CD4-positive, alpha-beta memory T cell (primary cell): ENCODE measurements around the gene EZH2. TPM values are rescaled to one million over a fixed set of nuclear protein-coding genes. Genes with fewer than 3 reads are reported as not detected.

Experiments
- CTCF ChIA-PET: fragments of 350-600 bp; sonication (Branson Sonifier 250); formaldehyde crosslinking; loops from one replicate; lab custom pipeline; 2021; ENCODE audit warnings: inconsistent platforms; ENCODE audit not compliant: partially characterized antibody; lab: Charles Lee
- POLR2A ChIA-PET: fragments of 350-600 bp; sonication (Branson Sonifier 250); formaldehyde crosslinking; loops from one replicate; lab custom pipeline; 2021; ENCODE audit not compliant: partially characterized antibody; lab: Charles Lee
- DNase-seq, 5 donors: peaks; one replicate each; pipeline versions ENCODE4 v3.0.0 to v3.0.0-alpha.2; 2020 to 2022; ENCODE audit warnings: mixed read lengths in 1 of 5
- H3K27ac ChIP-seq: one replicate; pipeline ENCODE4 v1.7.0; 2013; ENCODE audit warnings: low read depth, low read length
- H3K27me3 ChIP-seq: 2 replicates; pipeline ENCODE4 v1.7.0; 2013; ENCODE audit warnings: mild to moderate bottlenecking, low read length, moderate library complexity; ENCODE audit not compliant: insufficient read depth
- H3K36me3 ChIP-seq: 2 replicates; pipeline ENCODE4 v1.7.0; 2013; ENCODE audit warnings: mild to moderate bottlenecking, low read length, moderate library complexity; ENCODE audit not compliant: insufficient read depth
- H3K4me1 ChIP-seq: 2 replicates; pipeline ENCODE4 v1.7.0; 2013; ENCODE audit warnings: mild to moderate bottlenecking, low read length, moderate library complexity; ENCODE audit not compliant: insufficient read depth
- H3K4me3 ChIP-seq, 2 donors: one replicate each; pipeline ENCODE4 v1.7.0; 2013; ENCODE audit warnings: low read length in 2 of 2, mild to moderate bottlenecking in 1 of 2
- H3K9me3 ChIP-seq, 2 donors: one replicate each; pipeline ENCODE4 v1.7.0; 2013; ENCODE audit warnings: low read length in 2 of 2, control low read depth in 1 of 2; ENCODE audit not compliant: control insufficient read depth in 1 of 2
- H3K27ac Mint-ChIP-seq, 7 donors: one replicate each; pipeline ENCODE4 v1.8.0; 2020 to 2021; ENCODE audit warnings: mixed read lengths in 7 of 7, mild to moderate bottlenecking in 6 of 7, inconsistent platforms in 3 of 7, moderate library complexity in 3 of 7
- H3K27me3 Mint-ChIP-seq, 2 donors: one replicate each; pipeline ENCODE4 v1.8.0; 2020 to 2021; ENCODE audit warnings: mixed read lengths in 2 of 2
- H3K36me3 Mint-ChIP-seq, 2 donors: one replicate each; pipeline ENCODE4 v1.8.0; 2020 to 2021; ENCODE audit warnings: mixed read lengths in 2 of 2, inconsistent platforms in 1 of 2, mild to moderate bottlenecking in 1 of 2
- H3K4me1 Mint-ChIP-seq, 4 donors: one replicate each; pipeline ENCODE4 v1.8.0; 2020 to 2021; ENCODE audit warnings: mixed read lengths in 4 of 4, mild to moderate bottlenecking in 1 of 4
- H3K4me3 Mint-ChIP-seq, 8 donors: one replicate each; pipeline ENCODE4 v1.8.0; 2020 to 2021; ENCODE audit warnings: mixed read lengths in 8 of 8, mild to moderate bottlenecking in 7 of 8, moderate library complexity in 6 of 8, inconsistent platforms in 3 of 8
- H3K9me3 Mint-ChIP-seq, 8 donors: one replicate each; pipeline ENCODE4 v1.8.0; 2020 to 2021; ENCODE audit warnings: mixed read lengths in 8 of 8, mild to moderate bottlenecking in 5 of 8, inconsistent platforms in 3 of 8, moderate library complexity in 1 of 8
- intact Hi-C: fragments of 100-400 bp; cut with micrococcal nuclease; formaldehyde crosslinking; loops from one replicate; pipeline ENCODE4 v1.15.1; 2023
- polyA plus RNA-seq, 2 donors: library from polyadenylated mRNA; unstranded; fragments of 300-500 nt; fragmentation: Illumina TruSeq; gene quantifications; one replicate each; pipeline ENCODE4 v1.2.3, GENCODE V29; 2021
- total RNA-seq, 2 experiments: library from RNA; stranded (reverse); gene quantifications; one replicate each; pipeline ENCODE4 v1.2.3, GENCODE V29; 2021

The EZH2 gene
- total and polyA plus RNA-seq, 4 experiments from 2014 or later, result 4.3 to 11.3 (median 7.5) TPM

DNA sequence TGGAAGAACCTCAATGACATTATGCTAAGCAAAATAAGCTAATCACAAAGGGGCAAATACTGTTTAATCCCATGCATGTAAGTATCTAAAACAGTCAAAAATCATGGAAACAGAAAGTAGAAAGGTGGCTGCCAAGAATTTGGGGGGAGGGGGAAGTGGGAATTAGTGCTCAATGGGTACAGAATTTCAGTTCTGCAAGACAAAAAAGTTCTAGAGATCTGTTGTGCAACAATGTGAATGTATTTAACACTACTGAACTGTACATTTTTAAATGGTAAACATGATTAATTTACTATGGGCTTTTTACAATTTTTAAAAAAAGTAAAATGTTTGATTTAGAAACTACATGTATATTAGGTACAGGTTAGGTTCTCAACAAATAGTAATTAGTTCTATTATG, 11.9 kb downstream of the EZH2 start:
- Mint-ChIP-seq H3K27ac (no peak overlapping the region), H3K27me3 (no peaks in the 10 kb centered on the region), H3K4me3 (peak overlapping the region in 1 of 8 donors; percentile 16), H3K36me3 (peaks cover 7 to 9% of the 10 kb centered on the region in 2 donors), H3K9me3 (peaks cover 4 to 14% (median 12%) of the 10 kb centered on the region in 8 donors), H3K4me1 (peaks cover 11 to 31% (median 16%) of the 10 kb centered on the region in 4 donors)
- no peak overlapping the region for H3K27ac ChIP-seq
- no peaks in the 10 kb centered on the region for H3K36me3 ChIP-seq
- intact Hi-C loops, result no loop called here
- ChIA-PET POLR2A (interaction anchor here (2.0 kb wide), 1 partner anchor 11 kb away, joined by 10 read pairs; the partner anchor contains the start of gene EZH2), CTCF (interaction anchor here (0.9 to 1.0 kb wide), 2 partner anchors 12 to 13 kb away, joined by 3 read pairs; no protein-coding TSS in a partner anchor)
- no peak overlapping the region for H3K4me3 ChIP-seq
- DNase-seq, result no peak
- H3K4me1 ChIP-seq, result peaks cover 29% of the 10 kb centered on the region
- no peaks in the 10 kb centered on the region for H3K27me3 ChIP-seq
- H3K9me3 ChIP-seq, result no peaks in the 10 kb centered on the region

DNA sequence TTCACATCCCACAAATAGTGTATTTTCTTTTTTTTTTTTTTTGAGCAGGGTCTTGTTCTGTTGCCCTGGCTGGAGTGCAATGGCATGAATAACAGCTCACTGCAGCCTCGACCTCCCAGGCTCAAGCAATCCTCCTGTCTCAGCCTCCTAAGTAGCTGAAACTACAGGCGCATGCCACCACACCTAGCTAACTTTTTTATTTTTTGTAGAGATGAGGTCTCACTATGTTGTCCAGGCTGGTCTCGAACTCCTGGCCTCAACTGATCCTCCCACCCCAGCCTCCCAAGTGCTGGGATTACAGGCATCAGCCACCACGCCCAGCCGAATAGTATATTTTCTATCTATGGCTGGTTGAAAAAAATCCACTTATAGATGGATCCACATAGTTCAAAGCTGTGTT, 12.5 kb downstream of the EZH2 start:
- H3K4me1 ChIP-seq, result peaks cover 28% of the 10 kb centered on the region
- Mint-ChIP-seq H3K27ac (no peak overlapping the region), H3K4me1 (peaks cover 11 to 31% (median 16%) of the 10 kb centered on the region in 4 donors), H3K27me3 (no peaks in the 10 kb centered on the region), H3K4me3 (no peak overlapping the region), H3K36me3 (peaks cover 7 to 9% of the 10 kb centered on the region in 2 donors), H3K9me3 (peaks cover 4 to 14% (median 12%) of the 10 kb centered on the region in 8 donors)
- no peak overlapping the region for H3K4me3 ChIP-seq
- intact Hi-C loops, result no loop called here
- no peak for DNase-seq
- ChIA-PET POLR2A (interaction anchor here (0.6 kb wide), 1 partner anchor 15 kb away, joined by 3 read pairs; no protein-coding TSS in a partner anchor), CTCF (interaction anchor here (0.8 to 0.9 kb wide), 2 partner anchors 12 to 15 kb away, joined by 3 read pairs; no protein-coding TSS in a partner anchor)
- H3K27me3 ChIP-seq, result no peaks in the 10 kb centered on the region
- no peaks in the 10 kb centered on the region for H3K36me3 ChIP-seq
- H3K9me3 ChIP-seq, result no peaks in the 10 kb centered on the region
- H3K27ac ChIP-seq, result no peak overlapping the region

DNA sequence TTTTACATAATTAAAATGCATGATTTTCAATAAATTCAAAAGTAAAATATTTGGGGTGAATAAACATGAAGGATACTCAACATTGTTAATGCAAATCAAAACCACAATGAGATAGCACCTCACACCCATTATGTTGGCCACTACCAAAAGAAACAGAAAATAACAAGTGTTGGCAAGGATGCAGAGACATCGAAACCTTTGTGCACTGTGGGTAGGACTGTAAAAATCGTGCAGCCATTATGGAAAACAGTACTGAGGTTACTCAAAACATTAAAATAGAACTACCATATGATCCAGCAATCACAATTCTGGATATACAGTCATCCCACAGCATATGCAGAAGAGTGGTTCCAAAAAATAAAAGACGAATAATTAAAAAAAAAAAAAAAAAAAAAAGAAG, 13.1 kb downstream of the EZH2 start:
- intact Hi-C loops, result no loop called here
- H3K9me3 Mint-ChIP-seq, result peaks cover 4 to 14% (median 12%) of the 10 kb centered on the region in 8 donors
- no peaks in the 10 kb centered on the region for H3K36me3 ChIP-seq
- H3K27ac Mint-ChIP-seq, result no peak overlapping the region
- no peaks in the 10 kb centered on the region for H3K9me3 ChIP-seq
- no peak for DNase-seq
- peaks cover 28% of the 10 kb centered on the region for H3K4me1 ChIP-seq
- no peaks in the 10 kb centered on the region for H3K27me3 ChIP-seq
- no peak overlapping the region for H3K4me3 ChIP-seq
- H3K4me1 Mint-ChIP-seq, result peaks cover 11 to 34% (median 16%) of the 10 kb centered on the region in 4 donors
- ChIA-PET CTCF (interaction anchor here (0.8 kb wide), 1 partner anchor 14 kb away, joined by 3 read pairs; no protein-coding TSS in a partner anchor), POLR2A (no interaction called here)
- H3K27ac ChIP-seq, result no peak overlapping the region
- no peaks in the 10 kb centered on the region for H3K27me3 Mint-ChIP-seq
- no peak overlapping the region for H3K4me3 Mint-ChIP-seq
- H3K36me3 Mint-ChIP-seq, result peaks cover 7 to 9% of the 10 kb centered on the region in 2 donors

- CTCF ChIA-PET, result no interaction called here
- H3K4me3 Mint-ChIP-seq, result peak overlapping the region in 1 of 8 donors; percentile 14
- peaks cover 7 to 9% of the 10 kb centered on the region in 2 donors for H3K36me3 Mint-ChIP-seq
- H3K9me3 Mint-ChIP-seq, result peaks cover 4 to 14% (median 12%) of the 10 kb centered on the region in 8 donors
- H3K4me1 Mint-ChIP-seq, result peaks cover 21 to 44% (median 28%) of the 10 kb centered on the region in 4 donors
- intact Hi-C loops, result no loop called here
- Histone ChIP-seq H3K4me3 (no peak overlapping the region), H3K4me1 (peaks cover 31% of the 10 kb centered on the region), H3K27ac (no peak overlapping the region), H3K36me3 (no peaks in the 10 kb centered on the region), H3K27me3 (no peaks in the 10 kb centered on the region), H3K9me3 (no peaks in the 10 kb centered on the region)
- POLR2A ChIA-PET, result no interaction called here
- DNase-seq, result no peak
- peak overlapping the region in 2 of 7 donors; percentile 30 to 68 for H3K27ac Mint-ChIP-seq
- H3K27me3 Mint-ChIP-seq, result no peaks in the 10 kb centered on the region
Observed at GRCh38 chr7:148868378-148868674, 15.8 kb downstream of the EZH2 start.

DNA sequence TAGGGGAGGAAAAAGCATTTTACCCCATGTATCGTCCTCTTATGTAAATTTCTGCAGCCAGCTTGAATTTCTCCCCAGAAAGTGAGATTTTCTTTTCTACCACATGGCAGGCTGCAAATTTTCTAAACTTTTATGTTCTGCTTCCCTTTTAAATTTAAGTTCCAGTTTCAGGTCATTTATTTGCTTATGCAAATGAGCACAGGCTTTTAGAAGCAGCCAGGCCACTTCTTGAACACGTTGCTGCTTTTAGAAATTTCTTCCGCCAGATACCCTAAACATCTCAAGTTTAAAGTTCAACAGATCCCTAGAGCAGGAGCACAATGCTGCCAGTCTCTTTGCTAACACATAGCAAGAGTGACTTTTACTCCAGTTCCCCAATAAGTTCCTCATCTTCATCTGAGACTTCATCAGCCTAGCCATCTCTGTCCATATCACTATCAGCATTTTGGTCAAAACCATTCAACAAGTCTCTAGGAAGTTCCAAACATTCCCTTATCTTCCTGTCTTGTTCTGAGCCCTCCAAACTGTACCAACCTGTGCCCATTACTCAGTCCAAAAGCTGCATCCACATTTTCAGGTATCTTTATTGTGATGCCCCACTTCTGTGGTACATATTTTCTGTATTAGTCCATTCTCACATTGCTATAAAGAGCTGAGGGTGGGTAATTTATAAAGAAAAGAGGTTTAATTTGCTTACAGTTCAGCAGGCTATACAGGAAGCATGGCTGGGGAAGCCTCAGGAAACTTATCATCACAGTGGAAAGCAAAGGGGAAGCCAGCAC, 16.3 kb downstream of the EZH2 start:
- H3K27me3 Mint-ChIP-seq, result no peaks in the 10 kb centered on the region
- POLR2A ChIA-PET, result no interaction called here
- H3K4me3 ChIP-seq, result no peak overlapping the region
- no peak for DNase-seq
- H3K36me3 Mint-ChIP-seq, result peaks cover 7 to 9% of the 10 kb centered on the region in 2 donors
- H3K4me1 Mint-ChIP-seq, result peaks cover 21 to 44% (median 28%) of the 10 kb centered on the region in 4 donors
- CTCF ChIA-PET, result interaction anchor here (1.4 kb wide), 1 partner anchor 11 kb away, joined by 5 read pairs; no protein-coding TSS in a partner anchor
- peak overlapping the region in 4 of 7 donors; percentile 6 to 68 (median 38) for H3K27ac Mint-ChIP-seq
- H3K27ac ChIP-seq, result no peak overlapping the region
- H3K4me3 Mint-ChIP-seq, result peak overlapping the region in 2 of 8 donors; percentile 14 to 18
- no peaks in the 10 kb centered on the region for H3K36me3 ChIP-seq
- H3K9me3 ChIP-seq, result no peaks in the 10 kb centered on the region
- H3K4me1 ChIP-seq, result peaks cover 31% of the 10 kb centered on the region
- H3K27me3 ChIP-seq, result no peaks in the 10 kb centered on the region
- intact Hi-C loops, result no loop called here
- H3K9me3 Mint-ChIP-seq, result peaks cover 4 to 14% (median 12%) of the 10 kb centered on the region in 8 donors

DNA sequence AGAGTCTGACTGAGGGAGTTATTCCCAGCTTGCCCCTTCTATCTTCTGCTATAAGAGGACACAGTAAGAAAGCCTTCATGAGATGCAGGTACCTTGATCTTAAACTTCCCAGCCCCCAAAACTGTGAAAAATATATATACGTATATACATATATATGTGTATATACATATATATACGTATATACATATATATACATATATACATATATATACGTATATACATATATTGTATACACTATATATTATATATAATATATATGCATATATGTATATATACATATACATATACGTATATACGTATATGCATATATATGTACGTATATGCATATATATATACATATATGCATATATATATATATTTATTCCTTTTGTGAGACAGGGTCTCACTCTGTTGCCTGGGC, 17.7 kb downstream of the EZH2 start:
- Mint-ChIP-seq H3K36me3 (peaks cover 7 to 9% of the 10 kb centered on the region in 2 donors), H3K27me3 (no peaks in the 10 kb centered on the region), H3K4me1 (peaks cover 17 to 39% (median 27%) of the 10 kb centered on the region in 4 donors), H3K27ac (no peak overlapping the region), H3K4me3 (no peak overlapping the region), H3K9me3 (peaks cover 4 to 14% (median 12%) of the 10 kb centered on the region in 8 donors)
- ChIA-PET POLR2A (no interaction called here), CTCF (interaction anchor here (1.4 kb wide), 1 partner anchor 10 kb away, joined by 5 read pairs; no protein-coding TSS in a partner anchor)
- no peaks in the 10 kb centered on the region for H3K9me3 ChIP-seq
- H3K4me3 ChIP-seq, result no peak overlapping the region
- peaks cover 25% of the 10 kb centered on the region for H3K4me1 ChIP-seq
- H3K36me3 ChIP-seq, result no peaks in the 10 kb centered on the region
- intact Hi-C loops, result no loop called here
- no peaks in the 10 kb centered on the region for H3K27me3 ChIP-seq
- no peak for DNase-seq
- no peak overlapping the region for H3K27ac ChIP-seq

DNA sequence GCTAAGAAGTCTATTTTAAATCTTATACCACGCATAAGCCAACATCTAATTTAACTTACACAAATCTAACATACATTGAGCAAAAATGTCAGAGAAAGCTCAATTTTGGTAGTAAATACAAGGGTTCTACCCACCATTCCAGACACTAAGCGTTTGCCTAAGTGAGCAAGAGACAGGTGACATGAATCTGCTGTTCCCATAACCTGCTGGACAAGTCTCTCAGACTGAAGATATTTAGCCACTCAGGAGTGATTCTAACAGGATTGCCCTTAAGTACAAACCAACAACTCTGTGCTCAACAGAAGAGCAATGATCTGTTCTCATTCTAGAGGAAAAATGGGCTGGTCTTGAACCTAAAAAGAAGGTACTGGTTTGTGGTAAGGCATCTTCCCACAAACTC, 18.8 kb downstream of the EZH2 start:
- H3K27me3 Mint-ChIP-seq, result no peaks in the 10 kb centered on the region
- no peaks in the 10 kb centered on the region for H3K9me3 ChIP-seq
- no peaks in the 10 kb centered on the region for H3K36me3 ChIP-seq
- H3K4me3 Mint-ChIP-seq, result peak overlapping the region in 2 of 8 donors; percentile 2 to 22
- ChIA-PET POLR2A (no interaction called here), CTCF (interaction anchor here (1.0 kb wide), 1 partner anchor 9 kb away, joined by 5 read pairs; no protein-coding TSS in a partner anchor)
- H3K27me3 ChIP-seq, result no peaks in the 10 kb centered on the region
- H3K27ac ChIP-seq, result no peak overlapping the region
- DNase-seq, result no peak
- H3K27ac Mint-ChIP-seq, result peak overlapping the region in 1 of 7 donors; percentile 37
- H3K4me1 ChIP-seq, result peaks cover 21% of the 10 kb centered on the region
- peaks cover 7 to 9% of the 10 kb centered on the region in 2 donors for H3K36me3 Mint-ChIP-seq
- intact Hi-C loops, result no loop called here
- H3K4me3 ChIP-seq, result no peak overlapping the region
- peaks cover 16 to 39% (median 27%) of the 10 kb centered on the region in 4 donors for H3K4me1 Mint-ChIP-seq
- peaks cover 4 to 14% (median 12%) of the 10 kb centered on the region in 8 donors for H3K9me3 Mint-ChIP-seq
